ENCODE data around the gene RRAGD.

Gene RRAGD

DNA sequence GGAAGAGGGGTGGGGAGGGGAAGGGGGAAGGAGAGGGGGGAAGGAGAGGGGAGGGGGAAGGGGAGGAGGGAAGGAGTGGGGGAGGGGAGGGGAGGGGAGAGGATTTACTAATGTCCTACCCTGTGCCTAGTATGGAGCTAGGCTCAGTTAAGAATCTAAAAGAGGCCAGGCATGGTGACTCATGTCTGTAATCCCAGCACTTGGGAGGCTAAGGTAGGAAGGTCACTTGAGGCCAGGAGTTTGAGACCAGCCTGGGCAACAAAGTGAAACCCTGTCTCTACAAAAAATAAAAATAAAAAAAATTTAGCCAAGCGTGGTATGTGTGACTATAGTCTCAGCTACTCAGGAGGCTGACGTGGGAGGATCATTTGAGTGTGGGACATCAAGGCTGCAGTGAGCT, 72.5 kb downstream of the RRAGD start:
- no peak for DNase-seq

DNA sequence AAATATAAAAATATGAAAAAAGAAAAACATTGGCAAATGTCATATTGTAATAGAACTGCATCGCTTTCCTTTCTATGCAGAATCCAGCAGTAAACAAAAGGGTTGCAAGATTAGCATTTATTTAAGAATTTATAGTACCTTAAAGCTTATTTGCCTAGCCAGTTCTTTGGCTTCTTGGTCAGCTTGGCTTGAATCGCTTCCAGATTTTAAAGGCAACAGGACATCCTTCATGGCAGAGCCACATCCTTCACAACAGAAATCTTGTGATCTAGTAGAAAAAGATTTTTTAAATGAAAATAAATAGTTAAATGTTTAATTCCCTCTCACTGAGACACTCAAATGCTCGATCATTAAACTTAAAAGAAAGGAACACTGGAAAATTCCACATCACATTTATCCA, 76.9 kb downstream of the RRAGD start:
- DNase-seq = no peak

DNA sequence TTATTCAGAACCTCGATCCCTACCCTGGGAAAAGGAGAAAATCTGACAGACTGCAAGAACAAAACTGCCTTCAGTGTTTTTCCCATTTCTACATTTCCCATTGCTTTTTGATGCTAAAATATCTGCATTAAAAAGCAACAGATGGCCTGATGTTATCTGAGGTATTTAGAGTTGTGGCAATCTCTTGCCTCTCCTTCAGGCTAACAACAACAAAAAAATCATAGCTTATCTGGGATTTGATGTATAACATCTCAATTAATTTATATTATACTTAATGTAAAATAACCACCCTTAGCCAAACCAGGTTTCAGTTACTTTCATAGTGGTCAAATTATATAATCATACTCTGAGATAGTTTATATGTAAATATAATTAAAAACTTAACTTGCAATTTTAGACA, 81.2 kb downstream of the RRAGD start:
- no peak for DNase-seq

DNA sequence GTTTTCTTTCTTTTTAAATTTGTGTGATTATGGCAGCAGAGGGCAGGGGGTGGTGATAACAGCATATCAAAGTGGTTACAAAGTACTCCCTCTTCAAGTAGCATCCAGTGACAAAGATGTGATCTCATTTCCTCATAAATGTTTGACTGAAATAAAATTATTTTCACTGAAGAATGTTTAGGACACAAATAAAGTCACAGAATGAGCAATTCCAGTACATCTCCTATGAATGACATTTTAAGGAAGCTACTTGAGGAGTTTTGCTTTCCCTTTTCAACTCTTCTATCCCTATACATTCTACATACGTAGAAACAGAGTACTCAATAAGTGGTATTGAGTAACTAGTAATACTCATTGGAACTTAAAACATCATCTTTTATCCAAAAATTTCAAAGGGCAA, 83.1 kb downstream of the RRAGD start:
- no peak for DNase-seq

DNA sequence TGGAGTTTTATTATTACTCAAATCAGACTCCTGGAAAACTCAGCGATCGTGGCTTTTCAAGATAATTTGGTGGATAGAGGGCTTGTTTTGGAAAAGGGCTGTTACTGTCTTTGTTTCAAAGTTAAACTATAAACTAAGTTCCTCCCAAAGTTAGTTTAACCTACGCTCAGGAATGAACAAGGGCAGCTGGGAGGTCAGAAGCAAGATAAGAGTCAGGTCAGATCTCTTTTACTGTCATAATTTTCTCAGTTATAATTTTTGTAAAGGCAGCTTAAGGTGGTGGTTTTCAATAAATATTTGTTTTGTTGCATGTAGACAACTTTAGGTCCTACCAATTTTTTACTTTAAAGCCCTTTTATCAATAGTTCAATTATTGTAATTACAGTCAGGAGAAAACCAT, 87.8 kb downstream of the RRAGD start:
- DNase-seq = no peak

DNA sequence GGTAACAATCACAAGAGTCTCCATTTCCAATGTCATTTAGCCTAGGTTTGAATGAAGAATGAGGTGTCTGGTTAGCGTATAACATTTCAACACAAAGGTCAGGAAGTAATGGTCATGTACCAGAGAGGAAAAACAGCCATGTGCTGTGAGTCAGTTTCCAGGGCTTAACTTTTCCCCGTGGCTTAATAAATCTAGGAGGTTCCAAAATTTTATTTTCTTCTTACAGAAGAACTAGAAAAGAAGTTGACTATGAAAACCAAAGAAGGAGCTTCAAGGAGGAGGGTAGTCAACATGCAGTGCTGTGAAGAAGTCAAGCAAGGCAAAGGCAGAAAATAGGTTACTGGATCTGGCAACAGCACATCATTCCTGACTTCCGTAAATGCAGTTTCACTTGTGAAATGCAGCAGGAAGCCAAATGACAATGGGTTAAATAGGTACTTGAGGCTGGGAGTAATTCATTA, 88.5 kb downstream of the RRAGD start:
- no peak for DNase-seq

DNA sequence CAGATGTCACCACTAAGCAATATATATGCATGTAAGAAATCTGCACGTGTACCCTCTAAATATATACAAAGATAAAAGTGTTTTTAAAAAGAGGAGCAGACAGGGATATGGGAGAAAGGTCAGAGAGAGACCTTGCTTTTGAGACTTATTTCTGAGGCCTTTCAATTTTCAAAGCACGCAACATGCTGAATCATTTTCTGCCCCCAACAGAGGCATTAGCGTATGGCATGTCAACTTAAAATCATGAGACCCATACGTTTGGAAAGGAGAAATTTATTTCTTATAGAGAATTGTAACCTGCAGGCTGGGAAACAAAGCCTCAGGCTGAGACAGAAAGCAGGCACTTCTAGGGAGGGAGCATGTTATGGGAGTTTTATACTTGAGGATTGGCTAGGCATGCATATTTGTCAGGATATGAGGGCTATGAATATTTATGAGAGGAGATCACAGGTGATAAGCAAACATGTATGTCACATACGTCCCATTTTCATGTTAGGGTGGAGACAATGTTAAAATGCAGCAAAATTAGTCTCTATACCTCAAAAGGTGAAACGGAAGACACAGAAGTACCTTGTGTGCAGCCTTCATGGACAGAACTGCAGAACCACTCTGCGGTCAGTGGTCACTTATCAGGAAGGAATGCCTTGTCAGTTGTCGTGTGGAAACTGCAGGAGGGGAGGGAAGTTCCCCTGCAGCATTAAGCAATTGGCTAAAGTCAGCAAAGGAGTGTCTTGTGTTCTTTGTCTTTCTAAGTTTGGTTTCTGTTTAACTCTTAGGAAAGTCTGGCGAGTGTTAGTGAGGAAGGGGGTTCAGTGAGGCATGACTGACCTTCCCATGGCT, 90.7 kb downstream of the RRAGD start:
- DNase-seq = no peak

DNA sequence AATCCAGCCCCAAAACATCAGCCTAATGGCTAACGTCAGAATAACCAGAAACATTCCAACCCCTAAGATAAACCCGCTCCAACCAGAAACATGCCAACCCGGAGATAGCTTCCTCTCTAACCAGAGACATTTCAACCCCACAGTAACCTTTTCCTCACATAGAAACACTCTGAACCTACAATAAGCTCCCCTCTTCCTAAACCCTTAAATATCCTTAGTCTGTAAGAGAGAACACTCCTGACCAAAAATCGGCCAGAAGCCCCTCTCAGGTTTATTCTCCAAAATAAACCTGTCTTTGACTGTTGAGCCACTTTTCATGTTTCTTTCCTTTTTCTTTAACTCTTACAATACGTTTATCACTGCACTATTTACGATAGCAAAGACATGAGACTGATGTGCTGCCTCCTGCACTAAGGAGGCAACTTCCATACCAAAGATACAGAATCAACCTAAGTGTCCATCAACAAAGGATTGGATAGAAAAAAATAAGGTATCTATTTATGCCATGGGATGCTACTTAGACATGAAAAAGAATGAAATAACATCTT, 92.0 kb downstream of the RRAGD start:
- DNase-seq = no peak

DNA sequence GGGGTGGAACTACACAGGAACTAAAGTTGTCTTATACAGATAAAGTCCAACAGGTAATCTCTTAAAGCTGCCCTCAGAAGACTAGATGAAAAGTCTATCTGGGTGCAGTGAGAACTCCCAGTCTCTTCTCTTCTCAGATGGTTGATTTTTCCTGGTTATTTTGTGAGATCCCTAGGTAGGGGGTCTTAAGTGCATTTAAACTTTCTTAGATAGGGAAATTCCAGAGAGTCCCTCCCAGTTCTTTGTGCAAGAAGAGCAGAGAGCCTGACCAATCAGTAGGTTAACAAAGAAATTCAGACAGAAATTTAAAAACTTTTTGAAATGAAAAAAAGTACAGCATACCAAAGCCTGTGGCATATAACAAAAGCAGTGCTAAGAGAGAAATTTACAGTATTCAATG, 95.0 kb downstream of the RRAGD start:
- no peak for DNase-seq

DNA sequence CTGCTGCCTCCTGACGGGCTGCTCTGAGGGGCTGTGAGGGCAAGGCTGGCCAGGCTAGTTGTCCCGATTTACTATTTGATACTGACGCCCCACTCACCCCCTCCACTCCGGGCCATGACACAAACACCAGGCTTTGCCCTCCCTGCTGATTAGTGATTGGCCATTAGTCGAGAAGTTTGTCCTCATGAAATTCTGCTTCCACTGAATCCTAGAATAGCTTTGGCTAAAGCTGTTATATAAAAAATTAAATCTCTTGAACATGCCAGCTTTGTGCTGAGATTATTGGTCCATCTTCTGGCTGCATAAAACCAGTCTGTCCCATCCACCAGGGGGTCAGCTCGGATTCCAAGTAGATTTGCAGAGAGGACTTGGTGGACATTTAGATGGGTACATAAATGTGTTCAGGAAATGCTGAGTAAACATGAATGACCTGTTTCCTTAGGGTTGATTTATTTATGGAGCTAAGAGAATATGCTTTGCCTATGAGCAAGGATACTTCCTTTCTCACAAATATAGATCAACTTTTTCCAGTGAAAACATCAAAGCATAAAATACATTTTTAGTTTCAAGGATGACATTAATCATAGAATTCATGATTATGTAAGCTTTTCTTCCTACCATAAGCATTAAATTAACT, 96.7 kb downstream of the RRAGD start, which contains the start of gene GABRR2:
TSS of gene GABRR2 (minus strand) at position 51 of the 637 bp plus-strand sequence. CDS start 134 bp downstream, outside the sequence.
- DNase-seq = no peak

DNA sequence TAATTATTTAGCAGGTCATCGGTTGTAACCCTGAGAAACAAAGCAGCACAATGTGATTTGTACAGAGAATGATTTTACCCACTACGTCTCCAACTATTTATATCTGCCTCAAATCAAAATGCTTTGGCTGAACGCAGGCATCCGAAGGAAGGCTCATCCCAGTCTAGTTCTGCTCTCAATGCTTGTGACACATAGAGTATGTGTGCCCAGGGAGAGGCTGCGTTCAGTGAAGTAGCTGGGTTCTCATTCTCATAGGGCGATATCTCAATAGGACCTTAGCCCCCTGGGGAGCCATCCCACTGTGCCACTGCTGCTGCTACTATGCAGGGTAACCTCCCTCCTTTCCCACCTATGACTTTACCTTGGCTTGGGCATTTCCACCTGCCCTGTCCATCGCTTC, 97.4 kb downstream of the RRAGD start:
- DNase-seq = no peak
